H1 (cell line): ENCODE results near the gene NANOS3. TPM values are rescaled to one million over a fixed set of nuclear protein-coding genes. Genes with fewer than 3 reads are reported as not detected.

Experiments
- ASH2L ChIP-seq: fragments of 200-600, 300-600 bp; sonication (generic); IDR thresholded peaks from one replicate; pipeline ENCODE4 v1.7.1; 2017; ENCODE audit warnings: low read length
- ATF3 ChIP-seq: IDR thresholded peaks from 2 replicates; pipeline ENCODE4 v1.6.1; 2011; ENCODE audit warnings: low read depth, mild to moderate bottlenecking, low read length; ENCODE audit not compliant: insufficient read depth
- BACH1 ChIP-seq: IDR thresholded peaks from 2 replicates; pipeline ENCODE4 v1.6.1; 2012; ENCODE audit warnings: low read length, improper control_type of control experiment
- BRCA1 ChIP-seq: IDR thresholded peaks from 2 replicates; pipeline ENCODE4 v1.6.1; 2012; ENCODE audit warnings: low read depth, low read length, improper control_type of control experiment
- CHD2 ChIP-seq: IDR thresholded peaks from 2 replicates; pipeline ENCODE4 v1.6.1; 2012; ENCODE audit warnings: low read length, improper control_type of control experiment
- CREB1 ChIP-seq: IDR thresholded peaks from 2 replicates; pipeline ENCODE4 v1.6.1; 2012; ENCODE audit warnings: inconsistent platforms
- E2F6 ChIP-seq: IDR thresholded peaks from 2 replicates; pipeline ENCODE4 v1.6.1; 2012; ENCODE audit warnings: inconsistent platforms
- EGR1 ChIP-seq: IDR thresholded peaks from 2 replicates; pipeline ENCODE4 v1.6.1; 2011; ENCODE audit warnings: low read depth, low read length, borderline replicate concordance
- HDAC2 ChIP-seq, 2 experiments: fragments of 300-600 bp in 1 of 2; sonication (generic) in 1 of 2; IDR thresholded peaks; 2 replicates each; pipeline ENCODE4 v1.6.1; 2011 to 2012; ENCODE audit warnings: low read depth in 2 of 2, low read length in 2 of 2, mild to moderate bottlenecking in 2 of 2, moderate library complexity in 2 of 2, borderline replicate concordance in 1 of 2, inconsistent platforms in 1 of 2
- KDM4A ChIP-seq: IDR thresholded peaks from one replicate; pipeline ENCODE4 v1.7.1; 2012; ENCODE audit warnings: low read depth, mild to moderate bottlenecking, moderate library complexity, low read length, inconsistent platforms; ENCODE audit not compliant: severe bottlenecking
- MAX ChIP-seq: IDR thresholded peaks from 2 replicates; pipeline ENCODE4 v1.6.1; 2012; ENCODE audit warnings: inconsistent platforms
- NRF1 ChIP-seq: IDR thresholded peaks from 2 replicates; pipeline ENCODE4 v1.6.1; 2011; ENCODE audit warnings: mild to moderate bottlenecking, low read depth, low read length, improper control_type of control experiment
- POLR2A ChIP-seq, 2 experiments: IDR thresholded peaks; 1 replicate in 1 of 2; 2 replicates in 1 of 2; pipeline ENCODE4 v1.6.1; 2011; ENCODE audit warnings: low read depth in 2 of 2, low read length in 2 of 2, mild to moderate bottlenecking in 2 of 2; ENCODE audit errors: control extremely low read depth in 1 of 2
- POLR2AphosphoS5 ChIP-seq: IDR thresholded peaks from 2 replicates; pipeline ENCODE4 v1.6.1; 2011; ENCODE audit warnings: low read depth, low read length
- RAD21 ChIP-seq, 2 experiments: IDR thresholded peaks in 1 of 2; conservative IDR thresholded peaks in 1 of 2; 2 replicates each; pipeline ENCODE4 v1.6.1; 2011; ENCODE audit warnings: low read depth in 2 of 2, low read length in 2 of 2, improper control_type of control experiment in 1 of 2, inconsistent platforms in 1 of 2, mild to moderate bottlenecking in 1 of 2, moderate library complexity in 1 of 2
- RBBP5 ChIP-seq: IDR thresholded peaks from 2 replicates; pipeline ENCODE4 v1.7.1; 2012; ENCODE audit warnings: low read depth, mild to moderate bottlenecking, inconsistent platforms, low read length, moderate library complexity, borderline replicate concordance
- SIN3A ChIP-seq, 2 experiments: IDR thresholded peaks in 1 of 2; conservative IDR thresholded peaks in 1 of 2; 2 replicates each; pipeline ENCODE4 v1.6.1; 2011 to 2012; ENCODE audit warnings: low read length in 2 of 2, improper control_type of control experiment in 1 of 2, low read depth in 1 of 2, mild to moderate bottlenecking in 1 of 2
- SIX5 ChIP-seq: IDR thresholded peaks from 2 replicates; pipeline ENCODE4 v1.6.1; 2011; ENCODE audit warnings: mild to moderate bottlenecking, low read depth, low read length
- TAF1 ChIP-seq: IDR thresholded peaks from 2 replicates; pipeline ENCODE4 v1.6.1; 2011; ENCODE audit warnings: mild to moderate bottlenecking, low read depth, low read length
- TBP ChIP-seq: IDR thresholded peaks from 2 replicates; pipeline ENCODE4 v1.6.1; 2011; ENCODE audit warnings: low read depth, low read length, improper control_type of control experiment
- polyA plus RNA-seq, 7 experiments: library from polyadenylated mRNA; depleted of rRNA in 3 of 7; stranded (reverse) in 5 of 7; unstranded in 2 of 7; fragments of >200 nt in 5 of 7; fragments of 200-250 nt in 2 of 7; gene quantifications; 1 replicate in 5 of 7; 2 replicates in 1 of 7; 4 replicates in 1 of 7; pipeline versions ENCODE4 v1.2.1 to v1.2.3, GENCODE V29; 2011 to 2013; ENCODE audit warnings: missing spikeins in 2 of 7, mixed read lengths in 2 of 7
- total RNA-seq: library from RNA; stranded (reverse); fragmentation: NEBNext Ultra II Directional; extraction: Animal tissue kit (Norgen Biotek cat#: 25700); gene quantifications from 2 replicates; pipeline ENCODE4 v1.2.1, GENCODE V29; 2021

NANOS3 gene
- total and polyA plus RNA-seq, 2 of the 8 experiments (the other 6 are each of a cell fraction or from before 2014, with no cell fraction given) = 0.62 TPM; not detected in 1

GRCh38 chr19:13905634-13906520 is 28.9 kb downstream of the NANOS3 start, which contains the start of the genes BRME1 and CC2D1A (continued):
- TF ChIP-seq SIX5 (peak; percentile 81), BRCA1 (no peak), TAF1 (peak; percentile 41; the same call in 1 of the 2 replicates), KDM4A (peak; percentile 71), NRF1 (peak; percentile 87), RAD21 (IDR thresholded peaks at IDR 0.05 in 1 of 2, conservative IDR thresholded peaks at IDR 0.05 in 1 of 2; ENCODE audit: low read depth in 2 of 2, low read length in 2 of 2) (peak in 1 of 2 experiments; percentile 1; a peak in 1 of 4 replicates), CREB1 (peak; percentile 93), BACH1 (peak; percentile 81), SIN3A (conservative IDR thresholded peaks at IDR 0.05 in 1 of 2, IDR thresholded peaks at IDR 0.05 in 1 of 2; ENCODE audit: low read depth in 1 of 2, low read length in 2 of 2) (peak in 1 of 2 experiments; percentile 68; a peak in 2 of 4 replicates), CHD2 (0 out of 2 replicates have a peak, but pooled peaks have one; percentile 65), MAX (peak; percentile 97), HDAC2 (IDR thresholded peaks at IDR 0.05; ENCODE audit: borderline replicate concordance in 1 of 2, low read depth in 2 of 2, low read length in 2 of 2) (0 out of 4 replicates have a peak, but pooled peaks of 1 of the 2 experiments have one; percentile 4), EGR1 (peak; percentile 57; the same call in 1 of the 2 replicates), E2F6 (peak; percentile 100), TBP (peak; percentile 38; the same call in 1 of the 2 replicates), RBBP5 (peak; percentile 89; the same call in 1 of the 2 replicates), ATF3 (0 out of 2 replicates have a peak, but pooled peaks have one; percentile 43), POLR2A (IDR thresholded peaks at IDR 0.05; ENCODE audit: control extremely low read depth in 1 of 2, low read depth in 2 of 2, low read length in 2 of 2) (peak in 1 of 2 experiments; percentile 49; a peak in 1 of 3 replicates), ASH2L (peak; percentile 63), POLR2AphosphoS5 (0 out of 2 replicates have a peak, but pooled peaks have one; percentile 37)
